ENCODE measurements around the gene ITPR3.
A peak's percentile ranks its signal among the peaks of the same experiment; 100 is the strongest.
"Not testable (repeated sequence)": the region's sequence is repeated elsewhere in the genome, so short reads cannot be mapped to it uniquely, and the experiment has no call there.

Gene ITPR3

DNA sequence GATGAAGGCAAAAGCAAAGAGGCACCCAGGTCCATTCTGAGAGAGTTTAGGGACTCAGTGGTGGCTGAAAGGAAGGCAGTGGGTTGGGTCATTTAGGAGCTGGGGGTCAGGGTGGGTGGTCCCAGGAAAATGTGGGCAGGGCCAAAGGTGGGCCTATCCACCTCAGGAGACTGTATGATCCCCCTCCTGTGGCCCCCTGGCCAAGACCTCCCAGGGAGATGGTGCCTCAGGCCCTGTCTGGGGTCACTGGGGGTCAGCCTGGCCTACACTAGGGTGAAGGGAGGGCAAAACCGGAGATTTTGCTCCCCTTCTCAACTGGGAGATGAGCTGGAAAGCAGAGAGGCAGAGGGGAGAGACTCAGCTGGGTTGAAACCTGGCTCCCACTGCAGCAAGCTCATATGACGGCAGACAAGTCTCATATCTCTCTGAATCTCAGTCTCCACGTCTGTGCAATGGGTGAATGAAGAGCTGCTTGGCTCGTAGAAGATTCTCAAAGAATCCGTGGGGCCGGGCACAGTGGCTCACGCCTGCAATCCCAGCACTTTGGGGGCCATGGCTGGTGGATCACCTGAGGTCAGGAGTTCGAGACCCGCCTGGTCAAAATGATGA lies 29.6 kb upstream of the ITPR3 start:
- DNase-seq: no peak

DNA sequence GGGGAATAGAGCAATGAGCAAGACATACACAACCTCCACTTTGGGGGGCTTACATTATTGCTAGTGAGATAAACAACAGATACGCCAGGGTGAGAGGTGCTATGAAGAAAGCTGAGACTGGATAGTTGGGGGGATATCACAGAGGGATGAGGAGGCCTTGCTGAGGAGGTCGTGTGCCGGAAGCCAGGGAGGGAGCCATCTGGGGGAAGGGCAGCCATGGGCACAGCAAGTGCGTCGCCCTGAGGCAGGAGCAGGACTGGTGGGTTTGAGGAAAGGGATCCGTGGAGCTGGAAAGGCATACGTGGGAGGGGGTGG lies 28.9 kb upstream of the ITPR3 start:
- DNase-seq: no peak

DNA sequence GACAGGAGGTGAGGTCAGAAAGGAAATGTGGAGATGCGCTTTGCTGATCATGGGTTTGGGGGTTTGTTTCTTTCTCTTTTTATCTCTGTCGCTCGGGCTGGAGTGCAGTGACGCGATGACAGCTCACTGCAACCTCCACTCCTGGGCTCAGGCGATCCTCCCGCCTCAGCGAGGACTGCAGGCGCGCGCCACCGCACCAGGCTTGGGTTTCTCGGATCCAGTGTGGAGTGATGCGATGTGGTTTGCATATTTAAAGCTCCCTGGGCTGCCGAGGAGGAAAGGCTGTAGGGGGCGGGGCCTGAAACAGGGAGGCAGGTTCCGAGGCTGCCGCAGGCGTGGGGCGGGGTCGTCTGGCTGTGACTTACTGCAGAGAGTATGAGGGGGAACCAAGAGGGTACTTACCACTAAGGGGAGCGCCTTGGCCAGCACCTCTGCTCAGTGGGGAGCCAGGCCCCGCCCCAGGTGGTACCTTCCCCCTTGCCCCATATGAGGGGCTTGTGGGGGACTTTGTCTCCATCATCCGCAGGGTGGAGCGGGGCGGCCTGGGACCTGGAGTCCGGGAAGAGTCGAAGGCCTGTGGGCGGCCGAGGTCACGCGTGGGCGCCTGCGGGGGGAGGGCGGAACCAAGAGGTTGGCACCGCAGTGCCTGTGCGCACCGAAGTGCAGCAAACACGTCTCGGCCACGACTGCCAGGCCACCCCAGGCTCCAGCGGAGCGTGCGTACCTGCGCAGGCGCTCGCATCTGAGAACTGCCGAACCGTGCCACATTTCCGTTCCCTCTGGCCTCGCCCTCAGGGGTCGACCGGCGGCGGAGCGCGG lies 28.3 kb upstream of the ITPR3 start:
- DNase-seq: peak; percentile 55

DNA sequence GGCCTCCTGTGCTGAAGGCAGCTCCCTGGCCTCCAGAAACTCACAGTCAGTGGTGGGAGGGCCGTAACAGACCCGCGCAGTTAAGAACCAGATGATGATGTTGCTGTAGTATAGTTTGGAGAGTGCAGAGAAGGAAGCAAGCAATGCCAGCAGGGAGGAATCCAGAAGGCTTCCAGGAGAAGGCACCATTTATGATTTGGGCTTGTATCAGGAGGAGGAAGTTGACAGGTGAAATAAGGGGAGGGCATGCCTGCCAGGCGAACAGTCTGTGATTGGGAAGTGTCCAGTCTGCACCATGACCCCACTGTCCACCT lies 27.8 kb upstream of the ITPR3 start:
- no peak for DNase-seq

DNA sequence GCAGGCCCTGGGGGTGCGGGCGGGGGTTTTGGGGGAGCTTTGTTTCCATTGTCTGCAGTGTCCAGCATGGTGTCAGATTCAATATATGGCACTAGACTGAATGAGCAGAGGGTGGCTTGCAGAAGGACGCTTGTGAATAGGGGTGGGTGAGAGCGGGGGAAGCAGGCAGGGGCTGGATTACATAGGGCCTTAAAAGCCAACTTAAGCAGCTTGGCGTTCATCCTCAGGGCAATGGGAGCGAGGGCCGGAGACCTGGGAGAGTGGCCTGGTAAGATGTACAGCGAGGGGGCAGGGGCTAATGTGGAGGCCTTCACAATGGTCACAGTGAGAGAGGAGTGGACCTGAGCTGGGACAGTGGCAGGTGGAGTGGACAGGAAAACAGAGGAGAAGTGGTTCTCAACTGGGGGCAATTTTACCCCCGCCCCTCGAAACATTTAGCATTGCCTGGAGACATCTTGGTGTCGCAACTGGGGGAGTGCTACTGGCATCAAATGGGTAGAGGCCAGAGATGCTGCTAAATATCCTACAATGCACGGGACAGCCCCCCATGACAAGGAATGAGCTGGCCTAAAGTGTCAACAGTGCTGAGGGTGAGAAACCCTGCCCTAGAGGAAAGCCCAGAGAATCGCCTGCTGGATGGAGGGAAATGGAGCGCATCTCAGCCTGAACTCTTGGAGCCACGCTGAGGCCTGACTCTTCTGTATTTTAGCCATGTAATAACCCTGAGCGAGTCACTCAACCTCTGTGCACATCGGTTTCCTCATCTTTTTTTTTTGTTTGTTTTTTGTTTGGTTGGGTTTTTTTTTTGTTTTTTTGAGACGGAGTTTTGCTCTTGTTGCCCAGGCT lies 25.9 kb upstream of the ITPR3 start:
- no peak for DNase-seq

DNA sequence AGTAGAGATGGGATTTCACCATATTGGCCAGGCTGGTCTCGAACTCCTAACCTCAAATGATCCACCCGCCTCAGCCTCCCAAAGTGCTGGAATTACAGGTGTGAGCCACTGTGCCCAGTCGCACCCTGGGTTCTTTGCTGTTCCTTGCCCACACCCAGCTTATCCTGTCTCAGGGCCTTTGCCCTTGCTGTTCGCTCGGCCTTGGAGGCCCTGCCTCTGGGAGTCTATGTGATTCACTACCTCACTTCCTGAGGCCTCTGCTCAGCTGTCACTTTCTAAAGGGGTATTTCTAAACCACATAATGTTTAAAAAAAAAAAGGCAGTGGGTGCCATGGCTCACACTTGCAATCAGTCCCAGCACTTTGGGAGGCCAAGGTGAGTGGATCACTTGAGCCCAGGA lies 24.2 kb upstream of the ITPR3 start:
- DNase-seq: not testable (repeated sequence)

DNA sequence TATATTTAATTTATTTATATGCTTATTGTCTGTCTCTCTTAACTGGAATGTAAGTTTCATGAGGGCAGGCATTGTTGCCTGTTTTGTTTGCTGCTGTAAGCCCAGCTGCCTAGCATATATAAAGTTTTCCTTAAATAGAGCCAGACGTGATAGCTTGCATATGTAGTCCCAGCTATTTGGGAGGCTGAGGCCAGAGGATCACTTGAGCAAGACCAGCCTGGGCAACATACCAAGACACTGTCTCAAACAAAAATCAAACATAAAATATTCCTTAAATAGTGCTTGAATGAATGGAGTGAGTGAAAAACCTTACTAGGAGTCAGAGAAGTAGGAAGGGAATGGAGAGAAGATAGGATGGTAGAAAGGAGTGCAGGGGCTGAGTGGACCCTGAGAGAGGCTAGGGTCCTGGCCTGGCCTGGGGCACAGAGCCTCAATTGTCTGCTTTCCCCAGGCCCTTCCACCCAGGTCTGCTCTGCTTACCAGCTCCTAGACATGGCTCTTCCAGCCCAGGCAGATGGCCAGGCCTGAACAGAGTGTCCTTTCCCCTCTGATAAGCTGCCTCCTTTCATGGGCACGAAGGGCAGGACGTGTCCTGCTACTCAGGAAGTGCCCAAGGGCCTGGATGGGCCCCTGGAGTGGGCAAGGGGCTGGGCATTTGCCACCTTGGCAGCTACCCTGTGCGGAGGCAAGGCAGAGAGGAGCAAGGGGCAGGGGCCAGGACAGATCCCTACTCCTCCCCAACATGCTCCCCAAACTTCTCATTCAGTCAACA lies 23.4 kb upstream of the ITPR3 start:
- DNase-seq: no peak

DNA sequence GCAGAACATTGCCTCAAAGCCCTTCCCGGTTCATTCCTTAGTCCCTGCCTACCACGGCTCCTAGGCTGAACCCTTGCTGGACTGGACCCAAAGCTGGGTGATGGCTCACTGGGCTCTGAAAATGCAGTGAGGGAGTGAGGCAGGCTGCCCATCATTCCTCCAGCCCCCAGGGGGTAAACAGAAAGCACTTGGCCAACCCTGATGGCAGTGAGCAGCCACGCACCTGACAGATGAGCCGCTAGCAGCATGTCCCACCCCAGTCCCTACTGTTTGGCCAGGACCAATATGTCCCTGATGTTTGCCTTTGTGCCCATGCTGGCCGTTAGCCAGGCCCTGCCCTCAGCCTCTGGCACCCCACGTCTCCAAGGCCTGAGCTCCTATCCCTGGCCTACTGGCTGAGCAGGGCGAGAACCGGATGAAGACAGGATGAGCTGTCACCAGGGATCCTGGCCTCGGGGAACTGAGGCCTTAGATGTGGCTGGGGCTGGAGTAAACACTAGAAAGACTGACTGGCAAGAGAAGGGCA lies 21.6 kb upstream of the ITPR3 start:
- no peak for DNase-seq

DNA sequence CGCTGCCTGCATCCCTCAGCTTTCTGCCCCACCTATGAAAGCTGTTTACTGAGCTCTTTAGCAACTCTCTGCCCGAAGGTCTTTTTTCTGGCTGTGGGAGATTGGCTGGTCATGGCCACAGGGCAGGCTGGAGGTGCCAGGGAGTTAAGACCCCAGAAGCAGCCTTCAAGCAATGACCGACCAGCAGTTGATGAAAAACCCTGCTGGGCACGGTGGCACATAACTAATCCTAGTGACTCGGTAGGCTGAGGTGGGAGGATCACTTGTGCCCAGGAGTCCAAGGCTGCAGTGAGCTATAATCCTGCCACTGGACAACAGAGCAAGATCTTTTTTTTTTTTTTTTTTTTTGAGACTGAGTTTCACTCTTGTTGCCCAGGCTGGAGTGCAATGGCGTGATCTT lies 20.4 kb upstream of the ITPR3 start:
- no peak for DNase-seq

GRCh38 chr6:33602180-33602579 lies 18.9 kb upstream of the ITPR3 start:
- DNase-seq: no peak

GRCh38 chr6:33604941-33605854 lies 15.9 kb upstream of the ITPR3 start:
- no peak for DNase-seq

GRCh38 chr6:33606642-33607041 lies 14.5 kb upstream of the ITPR3 start:
- no peak for DNase-seq

GRCh38 chr6:33607126-33607783 lies 13.9 kb upstream of the ITPR3 start:
- no peak for DNase-seq

DNA sequence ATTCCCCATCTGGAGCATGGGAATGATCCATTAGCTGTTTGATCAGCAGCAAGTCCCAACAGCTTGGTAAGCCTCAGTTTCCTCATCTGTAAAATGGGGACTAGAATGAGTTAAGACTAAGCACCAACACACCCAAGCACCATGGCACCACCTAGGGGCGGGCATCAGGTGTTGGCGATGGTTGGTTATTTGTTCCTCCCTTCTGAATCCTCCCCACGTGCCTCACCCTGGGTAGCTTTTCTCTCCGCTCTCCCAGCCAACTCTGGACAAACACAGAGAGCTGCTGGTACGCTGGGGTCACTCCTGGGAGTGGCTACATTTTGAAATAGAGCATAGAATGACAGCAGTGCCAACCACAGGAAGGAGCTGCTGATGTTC lies 13.3 kb upstream of the ITPR3 start:
- DNase-seq: peak; percentile 47

DNA sequence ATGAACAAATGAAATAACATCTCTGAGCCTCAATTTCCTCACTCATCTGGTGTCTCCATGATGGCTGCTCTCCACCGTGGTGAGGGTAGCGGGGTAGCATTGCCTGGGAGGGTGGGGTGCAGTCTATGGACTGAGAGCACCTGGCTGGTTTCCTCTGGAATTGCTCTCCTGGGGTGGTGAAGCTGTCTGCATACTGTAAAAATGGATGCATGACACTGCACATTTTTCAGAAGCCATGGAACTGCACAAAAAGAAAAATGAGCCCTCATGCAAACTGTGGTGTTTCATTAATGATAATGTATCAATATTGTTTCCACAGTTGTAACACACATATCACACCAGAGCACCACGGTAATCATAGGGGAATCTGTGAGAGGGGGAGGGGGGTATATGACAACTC lies 12.1 kb upstream of the ITPR3 start:
- no peak for DNase-seq

GRCh38 chr6:33609528-33609927 lies 11.6 kb upstream of the ITPR3 start:
- DNase-seq: no peak

DNA sequence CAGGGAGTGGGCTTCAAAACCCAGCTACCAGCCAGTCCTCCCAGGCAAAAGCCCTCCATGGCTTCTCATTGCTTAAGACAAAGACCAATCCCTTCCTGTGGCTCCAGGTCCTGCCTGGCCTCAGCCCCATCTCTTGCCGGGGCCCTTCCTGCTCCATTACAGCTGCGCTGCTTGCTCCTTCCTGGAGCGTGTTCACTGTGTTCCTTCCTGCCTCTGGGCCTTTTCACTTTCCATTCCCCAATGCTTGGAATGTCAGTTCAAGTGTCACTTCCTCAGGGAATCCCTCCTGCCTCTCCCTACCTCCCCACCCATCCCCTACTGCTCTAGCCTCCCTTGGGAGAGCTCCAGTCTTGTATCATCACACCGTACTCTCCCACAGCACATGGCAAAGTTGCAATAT lies 11.1 kb upstream of the ITPR3 start:
- DNase-seq: no peak

- DNase-seq: no peak
Measured at GRCh38 chr6:33610779-33611732, 10.1 kb upstream of the ITPR3 start.

GRCh38 chr6:33613146-33613794 lies 7.9 kb upstream of the ITPR3 start:
- no peak for DNase-seq

GRCh38 chr6:33613795-33614168 lies 7.3 kb upstream of the ITPR3 start:
- DNase-seq: no peak
